IMR-90 (cell line): Measurements from ENCODE around the gene CMBL. TPM values are rescaled to one million over a fixed set of nuclear protein-coding genes. Genes with fewer than 3 reads are reported as not detected.

Source experiments
- ATAC-seq: fragments of 200-7000 bp; cut with Tn5 transposase; 2 replicates; pipeline ENCODE4 v1.9.1; 2020; ENCODE audit warnings: low read depth, mild to moderate bottlenecking, moderate library complexity
- BruUV-seq: library from RNA; stranded (reverse); fragments of 400-500 nt; replicated peaks from 2 replicates; lab custom pipeline; 2021; lab: Mats Ljungman, UMichigan
- CTCF ChIA-PET: fragments of 300-600 bp; formaldehyde crosslinking; extraction: SDS; loops from one replicate; lab custom pipeline; 2021; ENCODE audit warnings: antibody characterized with exemption; lab: Yijun Ruan, JAX
- POLR2A ChIA-PET: fragments of 300-600 bp; sonication (Branson Sonifier 250); formaldehyde crosslinking; loops from one replicate; lab custom pipeline; 2022; ENCODE audit warnings: antibody characterized with exemption; ENCODE audit not compliant: unreplicated experiment; lab: Charles Lee
- DNase-seq: peaks from one replicate; pipeline ENCODE4 v3.0.0; 2013
- H2AFZ ChIP-seq: replicated peaks from 2 replicates; pipeline ENCODE3; 2013; ENCODE audit warnings: low read length, mild to moderate bottlenecking; ENCODE audit not compliant: poor library complexity
- H2AK5ac ChIP-seq: 2 replicates; pipeline ENCODE4 v1.6.1; 2013; ENCODE audit warnings: low read depth, low read length, inconsistent platforms
- H2AK9ac ChIP-seq: replicated peaks from 2 replicates; pipeline ENCODE3; 2013; ENCODE audit warnings: mild to moderate bottlenecking, low read depth, low read length, moderate library complexity; ENCODE audit not compliant: poor library complexity
- H2BK120ac ChIP-seq: 2 replicates; pipeline ENCODE4 v1.6.1; 2013; ENCODE audit warnings: low read depth, low read length, inconsistent platforms
- H2BK15ac ChIP-seq: 3 replicates; pipeline ENCODE4 v1.6.1; 2013; ENCODE audit warnings: low read depth, low read length, inconsistent platforms
- H2BK20ac ChIP-seq: 2 replicates; pipeline ENCODE4 v1.6.1; 2013; ENCODE audit warnings: low read depth, mild to moderate bottlenecking, inconsistent platforms, low read length, moderate library complexity
- H2BK5ac ChIP-seq: 2 replicates; pipeline ENCODE4 v1.6.1; 2013; ENCODE audit warnings: mild to moderate bottlenecking, low read depth, low read length, inconsistent platforms; ENCODE audit not compliant: poor library complexity, severe bottlenecking
- H3K14ac ChIP-seq: replicated peaks from 2 replicates; pipeline ENCODE4 v1.6.1; 2013; ENCODE audit warnings: low read depth, low read length, inconsistent platforms
- H3K18ac ChIP-seq: 2 replicates; pipeline ENCODE4 v1.6.1; 2013; ENCODE audit warnings: low read depth, low read length, control low read depth
- H3K23ac ChIP-seq: 2 replicates; pipeline ENCODE4 v1.6.1; 2013; ENCODE audit warnings: low read depth, low read length, inconsistent platforms
- H3K27ac ChIP-seq: 2 replicates; pipeline ENCODE4 v1.5.1; 2013; ENCODE audit warnings: mild to moderate bottlenecking, control low read depth, low read length; ENCODE audit not compliant: insufficient read depth
- H3K27me3 ChIP-seq: 2 replicates; pipeline ENCODE4 v1.6.1; 2013; ENCODE audit warnings: low read length; ENCODE audit not compliant: control insufficient read depth, insufficient read depth
- H3K36me3 ChIP-seq: 2 replicates; pipeline ENCODE4 v1.6.1; 2013; ENCODE audit warnings: low read length, mixed read lengths; ENCODE audit not compliant: control insufficient read depth, insufficient read depth
- H3K4ac ChIP-seq: 2 replicates; pipeline ENCODE4 v1.6.1; 2013; ENCODE audit warnings: low read depth, low read length, inconsistent platforms
- H3K4me1 ChIP-seq: 2 replicates; pipeline ENCODE4 v1.6.1; 2013; ENCODE audit warnings: low read length, mixed read lengths; ENCODE audit not compliant: control insufficient read depth, insufficient read depth
- H3K4me2 ChIP-seq: 2 replicates; pipeline ENCODE4 v1.6.1; 2013; ENCODE audit warnings: low read depth, mild to moderate bottlenecking, control low read depth, low read length, moderate library complexity
- H3K4me3 ChIP-seq: 2 replicates; pipeline ENCODE4 v1.5.1; 2013; ENCODE audit warnings: low read depth, mild to moderate bottlenecking, control low read depth, low read length, moderate library complexity; ENCODE audit not compliant: insufficient read depth
- H3K56ac ChIP-seq: 2 replicates; pipeline ENCODE4 v1.6.1; 2013; ENCODE audit warnings: low read length, inconsistent platforms; ENCODE audit not compliant: insufficient read depth; ENCODE audit errors: extremely low read depth
- H3K79me1 ChIP-seq, 2 experiments: 2 replicates each; pipeline ENCODE4 v1.6.1; 2013; ENCODE audit warnings: low read length in 2 of 2, inconsistent platforms in 1 of 2, low read depth in 1 of 2
- H3K9ac ChIP-seq: 2 replicates; pipeline ENCODE4 v1.6.1; 2013; ENCODE audit warnings: low read depth, low read length, control low read depth
- H3K9me1 ChIP-seq: 2 replicates; pipeline ENCODE4 v1.6.1; 2013; ENCODE audit warnings: low read length, inconsistent platforms; ENCODE audit not compliant: insufficient read depth
- H3K9me3 ChIP-seq: 2 replicates; pipeline ENCODE4 v1.6.1; 2013; ENCODE audit warnings: low read length; ENCODE audit not compliant: control insufficient read depth, insufficient read depth
- H4K20me1 ChIP-seq: 2 replicates; pipeline ENCODE4 v1.6.1; 2013; ENCODE audit warnings: low read length, inconsistent platforms; ENCODE audit not compliant: insufficient read depth
- H4K5ac ChIP-seq: 2 replicates; pipeline ENCODE4 v1.6.1; 2013; ENCODE audit warnings: mild to moderate bottlenecking, low read depth, low read length, control low read depth
- H4K8ac ChIP-seq, 2 experiments: 2 replicates each; pipeline ENCODE4 v1.6.1; 2013; ENCODE audit warnings: low read depth in 2 of 2, low read length in 2 of 2, control low read depth in 1 of 2, inconsistent platforms in 1 of 2
- H4K91ac ChIP-seq: 2 replicates; pipeline ENCODE4 v1.6.1; 2013; ENCODE audit warnings: low read depth, low read length, inconsistent platforms; ENCODE audit not compliant: insufficient read depth
- BHLHE40 ChIP-seq: fragments of 150-350 bp; IDR thresholded peaks from 2 replicates; pipeline ENCODE4 v1.6.1; 2016; ENCODE audit warnings: mild to moderate bottlenecking, low read depth, low read length
- CEBPB ChIP-seq: IDR thresholded peaks from 2 replicates; pipeline ENCODE4 v1.6.1; 2012; ENCODE audit warnings: low read depth, low read length, improper control_type of control experiment
- ELK1 ChIP-seq: fragments of 150-350 bp; IDR thresholded peaks from 2 replicates; pipeline ENCODE4 v1.6.1; 2016; ENCODE audit warnings: low read depth, mild to moderate bottlenecking, low read length, moderate library complexity, borderline replicate concordance
- FOS ChIP-seq: fragments of 150-350 bp; IDR thresholded peaks from 2 replicates; pipeline ENCODE4 v1.6.1; 2016; ENCODE audit warnings: low read depth, low read length
- MAFK ChIP-seq: IDR thresholded peaks from 2 replicates; pipeline ENCODE4 v1.6.1; 2012; ENCODE audit warnings: low read depth, low read length, improper control_type of control experiment
- MXI1 ChIP-seq: IDR thresholded peaks from 2 replicates; pipeline ENCODE4 v1.6.1; 2012; ENCODE audit warnings: low read depth, mild to moderate bottlenecking, low read length, moderate library complexity, borderline replicate concordance
- NFE2L2 ChIP-seq: fragments of 150-350 bp; IDR thresholded peaks from 2 replicates; pipeline ENCODE4 v1.6.1; 2016; ENCODE audit warnings: low read depth, mild to moderate bottlenecking, low read length
- POLR2A ChIP-seq: IDR thresholded peaks from 2 replicates; pipeline ENCODE4 v1.6.1; 2012; ENCODE audit warnings: mild to moderate bottlenecking, low read depth, low read length
- RAD21 ChIP-seq: IDR thresholded peaks from 2 replicates; pipeline ENCODE4 v1.6.1; 2012; ENCODE audit warnings: low read length, improper control_type of control experiment
- RCOR1 ChIP-seq: IDR thresholded peaks from 2 replicates; pipeline ENCODE4 v1.6.1; 2012; ENCODE audit warnings: mild to moderate bottlenecking, low read length, improper control_type of control experiment; ENCODE audit not compliant: insufficient replicate concordance
- RFX5 ChIP-seq: IDR thresholded peaks from 2 replicates; pipeline ENCODE4 v1.8.0; 2012; ENCODE audit warnings: low read depth, mild to moderate bottlenecking, low read length, moderate library complexity
- SMC3 ChIP-seq: fragments of 150-350 bp; IDR thresholded peaks from 2 replicates; pipeline ENCODE4 v1.6.1; 2016; ENCODE audit warnings: low read depth, mild to moderate bottlenecking, antibody characterized with exemption, low read length, moderate library complexity
- USF2 ChIP-seq: fragments of 150-350 bp; IDR thresholded peaks from 2 replicates; pipeline ENCODE4 v1.6.1; 2017; ENCODE audit warnings: mild to moderate bottlenecking, antibody characterized with exemption, low read length, low read depth
- WGBS, 2 experiments: methylation state at CpG; one replicate each; pipeline versions ENCODE4 v1.1.5 to v1.1.7; 2013; ENCODE audit warnings: missing lambda C conversion rate in 2 of 2; ENCODE audit not compliant: insufficient read length in 1 of 2; ENCODE audit errors: extremely low coverage in 2 of 2; 5-methylcytosine and 5-hydroxymethylcytosine counted together
- dilution Hi-C: fragments of 300-500 bp; cut with HindIII; formaldehyde crosslinking; loops from one replicate; pipeline ENCODE4 v1.14.3; 2018; ENCODE audit warnings: low sequenced_read_pairs; ENCODE audit not compliant: unreplicated experiment
- in situ Hi-C: fragments of 300-500 bp; cut with MboI; formaldehyde crosslinking; loops from 3 replicates; pipeline ENCODE4 v1.14.3; 2019; ENCODE audit warnings: low sequenced_read_pairs, inconsistent platforms, mixed read lengths
- intact Hi-C: fragments of 100-400 bp; cut with micrococcal nuclease; formaldehyde crosslinking; loops from 2 replicates; pipeline ENCODE4 v1.10.0; 2022
- polyA plus RNA-seq, 3 experiments: library from polyadenylated mRNA; depleted of rRNA; stranded (reverse); fragments of >200 nt; gene quantifications; 2 replicates each; pipeline ENCODE4 v1.2.3, GENCODE V29; 2012; ENCODE audit warnings: low replicate concordance in 1 of 3
- total RNA-seq: library from RNA; depleted of rRNA; stranded (reverse); fragments of >200 nt; gene quantifications from 2 replicates; pipeline ENCODE4 v1.2.3, GENCODE V29; 2012
- TF ChIP-seq, protein P1 (sequence below): conservative IDR thresholded peaks from 2 replicates; pipeline ENCODE4 v1.5.1; 2012; ENCODE audit warnings: mild to moderate bottlenecking, low read depth, low read length, improper control_type of control experiment

The CMBL gene
- total and polyA plus RNA-seq, 2 of the 4 experiments (the other 2 are of a cell fraction), result 5.0 to 26.3 TPM

GRCh38 chr5:10338686-10339057 lies 31.0 kb upstream of the CMBL start:
- CTCF ChIA-PET, result no interaction called here
- no peak for ATAC-seq
- BruUV-seq, result no TSS peak

More at GRCh38 chr5:10338686-10339057, 31.0 kb upstream of the CMBL start:
- H2AFZ ChIP-seq, result no peak overlapping the region
- no peak overlapping the region for H3K23ac ChIP-seq
- no peak overlapping the region for H3K4ac ChIP-seq
- no peak overlapping the region for H3K56ac ChIP-seq
- in situ Hi-C loops, result no loop called here
- no peaks in the 10 kb centered on the region for H3K9me3 ChIP-seq
- H2BK15ac ChIP-seq, result no peak overlapping the region
- no peak overlapping the region for H2AK5ac ChIP-seq
- H4K20me1 ChIP-seq, result no peaks in the 10 kb centered on the region
- H3K4me3 ChIP-seq, result no peak overlapping the region
- no peak overlapping the region for H4K91ac ChIP-seq
- no peak overlapping the region for H4K8ac ChIP-seq
- no peak overlapping the region for H2BK20ac ChIP-seq
- peaks cover 4% of the 10 kb centered on the region; the same call in 1 of the 2 replicates for H3K27me3 ChIP-seq
- H2BK5ac ChIP-seq, result no peak overlapping the region
- H3K79me1 ChIP-seq, result no peaks in the 10 kb centered on the region
- no peak overlapping the region for H3K14ac ChIP-seq
- intact Hi-C loops, result no loop called here
- H3K4me2 ChIP-seq, result no peak overlapping the region
- no peak overlapping the region for H3K9ac ChIP-seq
- H4K5ac ChIP-seq, result no peak overlapping the region
- POLR2A ChIA-PET, result no interaction called here
- no peak for DNase-seq
- no peak overlapping the region for H2BK120ac ChIP-seq
- TF ChIP-seq BHLHE40 (no peak), RFX5 (no peak), MAFK (no peak), POLR2A (no peak), ELK1 (no peak), NFE2L2 (no peak), FOS (no peak), MXI1 (no peak), RCOR1 (no peak), CEBPB (no peak), SMC3 (no peak), USF2 (no peak), RAD21 (no peak)
- TF ChIP-seq, protein P1, sequence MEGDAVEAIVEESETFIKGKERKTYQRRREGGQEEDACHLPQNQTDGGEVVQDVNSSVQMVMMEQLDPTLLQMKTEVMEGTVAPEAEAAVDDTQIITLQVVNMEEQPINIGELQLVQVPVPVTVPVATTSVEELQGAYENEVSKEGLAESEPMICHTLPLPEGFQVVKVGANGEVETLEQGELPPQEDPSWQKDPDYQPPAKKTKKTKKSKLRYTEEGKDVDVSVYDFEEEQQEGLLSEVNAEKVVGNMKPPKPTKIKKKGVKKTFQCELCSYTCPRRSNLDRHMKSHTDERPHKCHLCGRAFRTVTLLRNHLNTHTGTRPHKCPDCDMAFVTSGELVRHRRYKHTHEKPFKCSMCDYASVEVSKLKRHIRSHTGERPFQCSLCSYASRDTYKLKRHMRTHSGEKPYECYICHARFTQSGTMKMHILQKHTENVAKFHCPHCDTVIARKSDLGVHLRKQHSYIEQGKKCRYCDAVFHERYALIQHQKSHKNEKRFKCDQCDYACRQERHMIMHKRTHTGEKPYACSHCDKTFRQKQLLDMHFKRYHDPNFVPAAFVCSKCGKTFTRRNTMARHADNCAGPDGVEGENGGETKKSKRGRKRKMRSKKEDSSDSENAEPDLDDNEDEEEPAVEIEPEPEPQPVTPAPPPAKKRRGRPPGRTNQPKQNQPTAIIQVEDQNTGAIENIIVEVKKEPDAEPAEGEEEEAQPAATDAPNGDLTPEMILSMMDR, result no peak
- dilution Hi-C loops, result no loop called here
- H3K4me1 ChIP-seq, result no peaks in the 10 kb centered on the region
- H2AK9ac ChIP-seq, result no peak overlapping the region
- no peak overlapping the region for H3K18ac ChIP-seq
- no CpG with 5 or more reads among the region's 2 CpGs for WGBS, 2 experiments
- no peaks in the 10 kb centered on the region for H3K9me1 ChIP-seq
- H3K36me3 ChIP-seq, result no peaks in the 10 kb centered on the region
- no peak overlapping the region for H3K27ac ChIP-seq
